Lower lobe of right lung (tissue), 2 donors: ENCODE measurements around the gene SERPINI1. TPM values are rescaled to one million over a fixed set of nuclear protein-coding genes. Genes with fewer than 3 reads are reported as not detected.

Source experiments
- ATAC-seq, 2 donors: fragments of 200-7000 bp; cut with Tn5 transposase; one replicate each; pipeline ENCODE4 v1.9.1; 2020 to 2022; ENCODE audit warnings: mild to moderate bottlenecking in 2 of 2, moderate library complexity in 2 of 2
- DNase-seq: peaks from one replicate; pipeline ENCODE4 v3.0.0-alpha.2; 2020
- H3K27ac ChIP-seq: fragments of 200-600 bp; one replicate; pipeline ENCODE4 v1.8.0; 2022
- H3K27me3 ChIP-seq: fragments of 200-600 bp; one replicate; pipeline ENCODE4 v1.8.0; 2022; ENCODE audit warnings: low read depth
- H3K36me3 ChIP-seq: fragments of 200-600 bp; one replicate; pipeline ENCODE4 v1.8.0; 2022; ENCODE audit warnings: mild to moderate bottlenecking
- H3K4me1 ChIP-seq: fragments of 200-600 bp; one replicate; pipeline ENCODE4 v1.8.0; 2022
- H3K4me3 ChIP-seq: fragments of 200-600 bp; one replicate; pipeline ENCODE4 v1.8.0; 2022; ENCODE audit warnings: mild to moderate bottlenecking
- H3K9me3 ChIP-seq: fragments of 200-600 bp; one replicate; pipeline ENCODE4 v1.8.0; 2022
- intact Hi-C: fragments of 100-400 bp; cut with DNase I; formaldehyde crosslinking; loops from one replicate; pipeline ENCODE4 v1.11.0; 2022
- total RNA-seq: library from RNA; stranded (reverse); fragmentation: NEBNext Ultra II Directional; extraction: Animal tissue kit (Norgen Biotek cat#: 25700); gene quantifications from one replicate; pipeline ENCODE4 v1.2.1, GENCODE V29; 2021
- TF ChIP-seq, protein P1 (sequence below): fragments of 200-600 bp; IDR thresholded peaks from one replicate; pipeline ENCODE4 v1.8.0; 2022; ENCODE audit warnings: antibody characterized with exemption, mild to moderate bottlenecking
- donor health status: DM: no; HTN: yes; CAD: no; lungs with severe emphysema.

The SERPINI1 gene
- total RNA-seq, 1 donor from 2014 or later = 6.7 TPM

DNA sequence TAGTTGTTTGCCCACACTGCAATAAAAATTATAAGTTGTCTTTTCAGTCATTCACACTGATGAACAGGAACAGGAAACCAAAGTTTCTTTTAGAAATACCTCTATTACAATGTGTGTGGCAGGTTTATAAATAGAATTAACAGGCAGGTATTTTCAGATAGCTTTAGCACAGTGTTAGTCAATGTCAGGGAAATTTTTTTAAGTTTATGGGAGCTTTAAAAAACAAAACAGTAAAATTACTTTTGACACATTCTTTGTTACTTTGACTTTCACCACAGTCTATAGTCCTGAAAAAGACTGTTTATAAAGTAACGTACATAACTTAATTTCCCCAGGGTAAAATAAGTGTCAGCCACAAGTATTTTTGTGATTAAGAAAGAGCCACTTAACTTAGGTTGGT lies 38.1 kb downstream of the SERPINI1 start:
- Histone ChIP-seq H3K4me1 (no peaks in the 10 kb centered on the region), H3K27me3 (no peaks in the 10 kb centered on the region), H3K27ac (no peak overlapping the region), H3K9me3 (no peaks in the 10 kb centered on the region), H3K4me3 (no peak overlapping the region), H3K36me3 (no peaks in the 10 kb centered on the region)
- TF ChIP-seq, protein P1, sequence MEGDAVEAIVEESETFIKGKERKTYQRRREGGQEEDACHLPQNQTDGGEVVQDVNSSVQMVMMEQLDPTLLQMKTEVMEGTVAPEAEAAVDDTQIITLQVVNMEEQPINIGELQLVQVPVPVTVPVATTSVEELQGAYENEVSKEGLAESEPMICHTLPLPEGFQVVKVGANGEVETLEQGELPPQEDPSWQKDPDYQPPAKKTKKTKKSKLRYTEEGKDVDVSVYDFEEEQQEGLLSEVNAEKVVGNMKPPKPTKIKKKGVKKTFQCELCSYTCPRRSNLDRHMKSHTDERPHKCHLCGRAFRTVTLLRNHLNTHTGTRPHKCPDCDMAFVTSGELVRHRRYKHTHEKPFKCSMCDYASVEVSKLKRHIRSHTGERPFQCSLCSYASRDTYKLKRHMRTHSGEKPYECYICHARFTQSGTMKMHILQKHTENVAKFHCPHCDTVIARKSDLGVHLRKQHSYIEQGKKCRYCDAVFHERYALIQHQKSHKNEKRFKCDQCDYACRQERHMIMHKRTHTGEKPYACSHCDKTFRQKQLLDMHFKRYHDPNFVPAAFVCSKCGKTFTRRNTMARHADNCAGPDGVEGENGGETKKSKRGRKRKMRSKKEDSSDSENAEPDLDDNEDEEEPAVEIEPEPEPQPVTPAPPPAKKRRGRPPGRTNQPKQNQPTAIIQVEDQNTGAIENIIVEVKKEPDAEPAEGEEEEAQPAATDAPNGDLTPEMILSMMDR = no peak
- ATAC-seq = no peak
- intact Hi-C loops = no loop called here
- no peak for DNase-seq

DNA sequence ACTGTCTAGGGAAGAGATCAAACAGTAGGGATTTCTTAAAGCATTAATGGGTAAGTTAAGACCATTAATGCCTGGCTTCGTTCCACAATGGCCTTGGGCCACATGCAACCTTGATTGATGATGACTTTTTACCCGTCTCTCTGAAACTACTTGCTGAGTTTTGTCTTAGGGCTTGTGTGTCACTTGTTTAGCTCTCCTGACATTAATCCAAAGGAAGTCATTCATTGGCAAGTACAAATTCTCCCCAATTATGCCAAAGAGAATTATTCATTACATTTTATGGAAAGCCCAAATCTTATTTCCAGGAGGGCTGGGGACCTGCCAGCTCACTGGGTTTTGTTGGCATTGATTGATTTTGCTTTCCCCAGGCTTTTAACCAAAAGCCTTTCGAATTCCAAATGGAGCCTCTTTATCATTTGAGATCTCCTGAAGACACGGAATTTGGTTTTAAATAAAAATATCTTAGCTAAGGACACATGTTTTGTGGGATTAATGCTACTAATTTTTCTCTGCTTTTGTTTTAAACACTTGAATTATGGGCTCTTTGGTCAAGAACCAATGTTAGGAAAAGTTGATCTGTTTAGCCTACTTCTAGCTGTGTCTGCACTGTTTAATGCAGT lies 40.7 kb downstream of the SERPINI1 start:
- no peaks in the 10 kb centered on the region for H3K9me3 ChIP-seq
- ATAC-seq (no peak), DNase-seq (no peak)
- intact Hi-C loops = no loop called here
- no peaks in the 10 kb centered on the region for H3K36me3 ChIP-seq
- H3K27ac ChIP-seq = no peak overlapping the region
- no peak overlapping the region for H3K4me3 ChIP-seq
- H3K27me3 ChIP-seq = no peaks in the 10 kb centered on the region
- no peaks in the 10 kb centered on the region for H3K4me1 ChIP-seq
- TF ChIP-seq, protein P1 = no peak

DNA sequence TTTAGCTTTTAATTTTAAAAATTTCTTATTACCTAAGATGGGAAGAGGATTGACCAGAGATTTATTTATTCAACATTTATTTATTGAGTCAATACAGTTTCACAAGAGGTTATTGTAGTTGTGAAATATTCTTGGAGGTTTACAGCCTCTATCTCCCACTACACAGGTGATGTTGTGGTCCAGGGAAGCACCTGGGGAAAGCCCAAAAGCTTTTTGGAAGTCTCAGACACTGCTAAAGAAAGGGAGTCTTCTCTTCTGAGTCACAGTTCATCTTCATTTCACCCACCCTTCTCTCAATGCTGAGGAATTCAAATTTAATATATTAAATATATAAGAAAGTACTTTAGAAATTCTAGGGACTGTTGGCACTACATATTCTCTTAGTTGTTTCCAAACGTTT lies 41.8 kb downstream of the SERPINI1 start:
- intact Hi-C loops = no loop called here
- Histone ChIP-seq H3K4me3 (no peak overlapping the region), H3K9me3 (no peaks in the 10 kb centered on the region), H3K27me3 (no peaks in the 10 kb centered on the region), H3K4me1 (no peaks in the 10 kb centered on the region), H3K27ac (no peak overlapping the region), H3K36me3 (no peaks in the 10 kb centered on the region)
- no peak for ATAC-seq
- TF ChIP-seq, protein P1 = no peak
- DNase-seq = no peak

DNA sequence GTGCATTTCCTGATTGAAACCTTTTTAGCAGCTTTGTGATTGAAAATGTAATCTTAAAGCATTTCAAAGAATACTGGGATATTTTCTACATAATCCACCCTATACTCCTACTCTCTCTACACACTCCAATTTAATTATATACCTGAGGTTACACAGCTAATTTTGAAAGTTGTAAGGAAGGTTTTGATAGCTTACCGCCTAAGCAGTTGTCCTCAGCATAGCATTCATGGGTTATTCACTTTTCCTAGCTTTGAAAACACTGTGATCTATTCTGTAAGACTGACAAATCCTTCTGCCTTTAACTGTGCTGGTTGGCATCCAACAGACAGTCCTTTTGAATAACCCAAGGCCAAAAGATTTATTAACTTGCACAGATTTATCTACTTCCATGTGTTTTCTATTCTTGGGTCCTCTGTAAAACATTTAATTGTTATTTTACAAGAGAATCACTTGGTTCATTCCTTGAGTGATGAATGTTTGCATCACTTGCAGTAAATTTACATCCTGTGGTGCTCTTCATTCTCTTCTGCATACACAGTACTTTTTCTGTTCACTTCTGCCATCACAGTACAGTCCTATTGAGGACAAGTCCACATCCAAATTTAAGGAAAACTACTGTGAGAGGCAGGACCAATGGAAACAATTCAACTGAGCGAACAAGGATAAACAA lies 44.8 kb downstream of the SERPINI1 start:
- no peak overlapping the region for H3K4me3 ChIP-seq

DNA sequence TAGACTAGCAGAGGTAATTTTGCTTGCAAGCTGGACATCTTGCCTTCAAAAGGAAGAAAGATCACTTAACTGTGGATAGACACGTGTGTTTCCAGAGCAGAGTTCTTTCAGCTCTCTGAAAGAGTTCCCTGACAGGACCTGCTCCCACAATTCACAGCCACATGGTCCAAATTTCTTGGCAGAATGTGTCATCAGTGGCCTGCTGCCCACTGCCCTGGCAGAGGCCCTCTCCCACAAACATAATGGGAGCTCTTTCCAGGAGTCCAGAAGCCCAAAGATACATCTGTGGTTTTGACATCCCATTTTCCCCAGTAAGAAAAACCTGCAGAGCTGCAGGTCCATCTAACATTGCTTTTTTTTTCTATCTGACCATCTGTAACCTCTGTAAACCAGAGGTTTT lies 48.3 kb downstream of the SERPINI1 start:
- ATAC-seq (no peak), DNase-seq (no peak)
- Histone ChIP-seq H3K27ac (no peak overlapping the region), H3K36me3 (no peaks in the 10 kb centered on the region), H3K4me3 (no peak overlapping the region), H3K27me3 (no peaks in the 10 kb centered on the region), H3K4me1 (no peaks in the 10 kb centered on the region), H3K9me3 (no peaks in the 10 kb centered on the region)
- TF ChIP-seq, protein P1 = no peak
- intact Hi-C loops = no loop called here

More for the DNA sequence above, 44.8 kb downstream of the SERPINI1 start:
- Histone ChIP-seq H3K4me1 (no peaks in the 10 kb centered on the region), H3K27me3 (no peaks in the 10 kb centered on the region), H3K9me3 (no peaks in the 10 kb centered on the region), H3K36me3 (no peaks in the 10 kb centered on the region), H3K27ac (no peak overlapping the region)
- intact Hi-C loops = no loop called here
- TF ChIP-seq, protein P1 = no peak
- DNase-seq (no peak), ATAC-seq (no peak)
